HEK293T (cell line): ENCODE results near the gene MAPK8IP1.

Source experiments
- SP1 ChIP-seq: fragments of 450-650 bp; IDR thresholded peaks from 2 replicates; pipeline ENCODE4 v1.6.1; 2017
- SUZ12 ChIP-seq: fragments of 450-650 bp; IDR thresholded peaks from 2 replicates; pipeline ENCODE4 v1.6.1; 2016; ENCODE audit warnings: mild to moderate bottlenecking
- ZNF384 ChIP-seq: fragments of 450-650 bp; IDR thresholded peaks from 2 replicates; pipeline ENCODE4 v1.6.1; 2016

- TF ChIP-seq SP1, result no peak
- no peak for TF ChIP-seq SUZ12
- TF ChIP-seq ZNF384, result no peak
Measured at GRCh38 chr11:45906965-45907611, 21.6 kb downstream of the MAPK8IP1 start, which contains the start of gene FREY1.
